Calu3 (cell line): ENCODE measurements around the gene TADA2A. TPM values are rescaled to one million over a fixed set of nuclear protein-coding genes. Genes with fewer than 3 reads are reported as not detected.

Source experiments
- Bru-seq: library from RNA; stranded (reverse); fragments of 400-500 nt; gene quantifications from one replicate; lab custom pipeline; 2021; lab: Mats Ljungman, UMichigan
- BruChase-seq, 2 experiments: library from RNA; stranded (reverse); fragments of 400-500 nt; gene quantifications; one replicate each; lab custom pipeline; 2021; lab: Mats Ljungman, UMichigan
- BruUV-seq: library from RNA; stranded (reverse); fragments of 400-500 nt; replicated peaks from 2 replicates; lab custom pipeline; 2021; lab: Mats Ljungman, UMichigan
- CTCF ChIA-PET: fragments of 300-600 bp; sonication (Branson Sonifier 250); formaldehyde crosslinking; loops from one replicate; lab custom pipeline; 2022; ENCODE audit warnings: antibody characterized with exemption; lab: Charles Lee
- DNase-seq: peaks from one replicate; pipeline ENCODE4 v3.0.0; 2022
- H3K27ac Mint-ChIP-seq: one replicate; pipeline ENCODE4 v1.8.0; 2022; ENCODE audit warnings: mixed read lengths; ENCODE audit not compliant: unreplicated experiment
- H3K27me3 Mint-ChIP-seq: one replicate; pipeline ENCODE4 v1.8.0; 2022; ENCODE audit warnings: mixed read lengths; ENCODE audit not compliant: unreplicated experiment
- H3K36me3 Mint-ChIP-seq: one replicate; pipeline ENCODE4 v1.8.0; 2022; ENCODE audit warnings: mild to moderate bottlenecking, moderate library complexity, mixed read lengths; ENCODE audit not compliant: insufficient read depth, unreplicated experiment
- H3K4me1 Mint-ChIP-seq: one replicate; pipeline ENCODE4 v1.8.0; 2022; ENCODE audit warnings: mild to moderate bottlenecking, low read depth, mixed read lengths; ENCODE audit not compliant: unreplicated experiment
- H3K4me3 Mint-ChIP-seq: one replicate; pipeline ENCODE4 v1.8.0; 2022; ENCODE audit warnings: mild to moderate bottlenecking, low read depth, moderate library complexity, mixed read lengths; ENCODE audit not compliant: unreplicated experiment
- H3K9me3 Mint-ChIP-seq: one replicate; pipeline ENCODE4 v1.8.0; 2022; ENCODE audit warnings: low read depth, mixed read lengths; ENCODE audit not compliant: unreplicated experiment
- intact Hi-C: fragments of 100-400 bp; cut with micrococcal nuclease; formaldehyde crosslinking; loops from one replicate; pipeline ENCODE4 v1.10.0; 2022; ENCODE audit not compliant: unreplicated experiment
- long read RNA-seq: library from polyadenylated mRNA; stranded (forward); transcript quantifications from one replicate; pipeline ENCODE4 v2.0.0, GENCODE V29; 2022
- total RNA-seq: library from RNA; stranded (reverse); gene quantifications from 2 replicates; pipeline ENCODE4 v1.2.3, GENCODE V29; 2022
- TF ChIP-seq, protein P1 (sequence below): fragments of 200-600 bp; IDR thresholded peaks from one replicate; pipeline ENCODE4 v1.8.0; 2022; ENCODE audit warnings: antibody characterized with exemption; ENCODE audit not compliant: unreplicated experiment

TADA2A gene, protein sequence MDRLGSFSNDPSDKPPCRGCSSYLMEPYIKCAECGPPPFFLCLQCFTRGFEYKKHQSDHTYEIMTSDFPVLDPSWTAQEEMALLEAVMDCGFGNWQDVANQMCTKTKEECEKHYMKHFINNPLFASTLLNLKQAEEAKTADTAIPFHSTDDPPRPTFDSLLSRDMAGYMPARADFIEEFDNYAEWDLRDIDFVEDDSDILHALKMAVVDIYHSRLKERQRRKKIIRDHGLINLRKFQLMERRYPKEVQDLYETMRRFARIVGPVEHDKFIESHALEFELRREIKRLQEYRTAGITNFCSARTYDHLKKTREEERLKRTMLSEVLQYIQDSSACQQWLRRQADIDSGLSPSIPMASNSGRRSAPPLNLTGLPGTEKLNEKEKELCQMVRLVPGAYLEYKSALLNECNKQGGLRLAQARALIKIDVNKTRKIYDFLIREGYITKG
- total RNA-seq (97.6 and 102 TPM in 2 replicates), Bru-seq, nascent RNA (percentile 97 among the genes with signal in this experiment), BruChase-seq, experiment 1, labeled RNA remaining after a 6-hour chase (percentile 89 among the genes with signal in this experiment), BruChase-seq, experiment 2, labeled RNA remaining after a 2-hour chase (percentile 93 among the genes with signal in this experiment)
- long read RNA-seq, full-length matches to known transcripts, result 10 of 45 reads
- long read RNA-seq, partial matches to known transcripts, result 5 of 45 reads
- long read RNA-seq, other reads (novel, unspliced or antisense), result 30 of 45 reads

DNA sequence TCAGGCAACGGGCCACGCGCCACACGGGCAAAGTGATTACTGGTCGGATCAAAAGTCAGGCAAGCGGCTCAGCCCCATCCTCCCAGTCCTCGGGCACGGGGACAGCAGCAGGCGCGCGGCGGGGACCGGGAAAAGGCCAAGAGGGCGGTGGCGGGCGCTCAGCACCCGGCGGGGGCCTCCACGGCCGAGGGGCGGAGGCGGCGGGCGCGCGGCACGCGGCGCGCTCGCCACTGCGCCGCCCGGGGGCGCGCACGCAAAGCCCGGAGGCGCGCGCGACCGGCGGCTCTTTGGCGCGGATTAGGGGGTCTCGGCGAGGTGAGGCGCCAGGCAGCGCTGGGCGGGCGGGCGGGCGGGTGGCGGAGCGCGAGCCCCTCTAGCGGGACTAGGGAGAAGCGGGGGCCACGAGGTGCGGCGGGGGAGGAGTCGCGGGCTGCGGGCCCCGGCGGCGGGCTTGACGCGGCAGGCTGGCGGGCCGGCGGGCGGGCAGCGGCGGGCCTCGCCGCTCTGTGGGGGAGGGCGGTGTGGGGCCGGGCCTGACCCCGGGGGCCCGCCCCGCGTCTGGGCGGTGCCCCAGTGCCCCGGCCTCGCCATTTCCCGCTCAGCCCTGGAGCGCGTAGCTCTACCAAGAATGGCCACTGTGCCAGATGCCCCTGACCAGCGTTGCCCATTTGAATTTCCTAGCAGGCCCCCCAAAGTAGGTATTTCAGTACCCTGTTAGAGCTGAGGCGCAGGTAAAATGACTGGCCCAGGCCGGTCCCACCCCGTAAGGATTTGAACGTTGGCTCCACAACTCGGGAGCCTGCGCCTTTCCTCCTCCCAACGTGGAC lies at the start of gene TADA2A, which contains the start of gene ACACA:
Gene TADA2A, plus strand, starts transcription at position 252 of the 827 bp plus-strand sequence. CDS start 4,480 bp downstream, outside the sequence.
Gene ACACA, minus strand, starts transcription at position 202 of the 827 bp plus-strand sequence. CDS start 537 bp downstream, outside the sequence.
- H3K4me1 Mint-ChIP-seq, result peaks cover 22% of the 10 kb centered on the region
- no peaks in the 10 kb centered on the region for H3K9me3 Mint-ChIP-seq
- peaks cover 54% of the 10 kb centered on the region for H3K36me3 Mint-ChIP-seq
- H3K27ac Mint-ChIP-seq, result peak within 1 kb of the TSS; percentile 86
- intact Hi-C loops, result loop anchor here (5.0 kb wide), 1 partner anchor 85 kb away; no protein-coding TSS in a partner anchor
- peak within 1 kb of the TSS; percentile 96 for H3K4me3 Mint-ChIP-seq
- CTCF ChIA-PET, result interaction anchor here (0.5 to 2.6 kb wide), 9 partner anchors 8 to 1576 kb away, joined by 3 to 20 read pairs (median 5); no protein-coding TSS in a partner anchor
- DNase-seq, result peak; percentile 99
- TF ChIP-seq, protein P1, sequence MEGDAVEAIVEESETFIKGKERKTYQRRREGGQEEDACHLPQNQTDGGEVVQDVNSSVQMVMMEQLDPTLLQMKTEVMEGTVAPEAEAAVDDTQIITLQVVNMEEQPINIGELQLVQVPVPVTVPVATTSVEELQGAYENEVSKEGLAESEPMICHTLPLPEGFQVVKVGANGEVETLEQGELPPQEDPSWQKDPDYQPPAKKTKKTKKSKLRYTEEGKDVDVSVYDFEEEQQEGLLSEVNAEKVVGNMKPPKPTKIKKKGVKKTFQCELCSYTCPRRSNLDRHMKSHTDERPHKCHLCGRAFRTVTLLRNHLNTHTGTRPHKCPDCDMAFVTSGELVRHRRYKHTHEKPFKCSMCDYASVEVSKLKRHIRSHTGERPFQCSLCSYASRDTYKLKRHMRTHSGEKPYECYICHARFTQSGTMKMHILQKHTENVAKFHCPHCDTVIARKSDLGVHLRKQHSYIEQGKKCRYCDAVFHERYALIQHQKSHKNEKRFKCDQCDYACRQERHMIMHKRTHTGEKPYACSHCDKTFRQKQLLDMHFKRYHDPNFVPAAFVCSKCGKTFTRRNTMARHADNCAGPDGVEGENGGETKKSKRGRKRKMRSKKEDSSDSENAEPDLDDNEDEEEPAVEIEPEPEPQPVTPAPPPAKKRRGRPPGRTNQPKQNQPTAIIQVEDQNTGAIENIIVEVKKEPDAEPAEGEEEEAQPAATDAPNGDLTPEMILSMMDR, result peak; percentile 59
- no TSS peak for BruUV-seq
- H3K27me3 Mint-ChIP-seq, result no peaks in the 10 kb centered on the region

DNA sequence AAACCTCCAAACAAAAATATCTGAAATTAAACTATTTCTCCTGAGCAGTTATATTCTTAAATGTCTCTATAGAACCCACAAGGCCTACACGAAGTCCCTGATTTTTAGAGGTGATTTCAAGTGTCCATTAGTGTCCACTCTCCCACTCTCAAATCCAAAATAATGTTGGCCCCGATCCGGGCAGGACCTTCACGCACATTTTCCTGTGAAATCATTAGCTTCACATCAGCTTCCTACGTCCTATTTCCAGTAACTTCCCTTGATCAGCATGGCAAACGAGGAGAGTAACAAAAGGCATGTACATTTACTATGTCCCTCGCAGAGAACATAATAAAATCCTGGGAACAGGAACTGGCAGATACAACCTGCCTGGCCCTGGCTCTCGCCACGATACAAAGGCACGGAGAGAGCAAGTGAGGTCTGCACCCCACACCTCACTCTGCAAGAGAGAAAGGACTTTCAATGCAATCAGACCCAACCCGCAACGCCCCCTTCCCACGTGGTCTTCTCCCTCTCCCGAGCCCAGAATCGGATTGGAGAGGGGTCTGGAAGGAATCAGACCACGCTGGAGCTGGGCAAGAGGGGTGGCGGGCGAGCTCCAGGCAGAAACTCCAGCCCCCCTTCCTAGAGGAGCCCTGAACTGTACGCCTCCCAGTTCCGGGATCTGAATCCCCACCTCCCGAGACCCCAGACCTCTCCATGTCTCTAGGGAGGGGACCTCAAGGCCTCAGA lies 48.4 kb upstream of the TADA2A start:
- peaks cover 60% of the 10 kb centered on the region for H3K36me3 Mint-ChIP-seq
- H3K27ac Mint-ChIP-seq, result peak overlapping the region; percentile 90
- no peaks in the 10 kb centered on the region for H3K27me3 Mint-ChIP-seq
- H3K4me3 Mint-ChIP-seq, result peak overlapping the region; percentile 100
- DNase-seq, result peak; percentile 86
- no peaks in the 10 kb centered on the region for H3K9me3 Mint-ChIP-seq
- TF ChIP-seq, protein P1, result no peak
- intact Hi-C loops, result no loop called here
- BruUV-seq, result no TSS peak
- H3K4me1 Mint-ChIP-seq, result peaks cover 45% of the 10 kb centered on the region
- CTCF ChIA-PET, result interaction anchor here (0.5 to 7.3 kb wide), 25 partner anchors 8 to 1841 kb away, joined by 3 to 98 read pairs (median 4); partner anchors contain the start of genes C17orf78 and SYNRG

DNA sequence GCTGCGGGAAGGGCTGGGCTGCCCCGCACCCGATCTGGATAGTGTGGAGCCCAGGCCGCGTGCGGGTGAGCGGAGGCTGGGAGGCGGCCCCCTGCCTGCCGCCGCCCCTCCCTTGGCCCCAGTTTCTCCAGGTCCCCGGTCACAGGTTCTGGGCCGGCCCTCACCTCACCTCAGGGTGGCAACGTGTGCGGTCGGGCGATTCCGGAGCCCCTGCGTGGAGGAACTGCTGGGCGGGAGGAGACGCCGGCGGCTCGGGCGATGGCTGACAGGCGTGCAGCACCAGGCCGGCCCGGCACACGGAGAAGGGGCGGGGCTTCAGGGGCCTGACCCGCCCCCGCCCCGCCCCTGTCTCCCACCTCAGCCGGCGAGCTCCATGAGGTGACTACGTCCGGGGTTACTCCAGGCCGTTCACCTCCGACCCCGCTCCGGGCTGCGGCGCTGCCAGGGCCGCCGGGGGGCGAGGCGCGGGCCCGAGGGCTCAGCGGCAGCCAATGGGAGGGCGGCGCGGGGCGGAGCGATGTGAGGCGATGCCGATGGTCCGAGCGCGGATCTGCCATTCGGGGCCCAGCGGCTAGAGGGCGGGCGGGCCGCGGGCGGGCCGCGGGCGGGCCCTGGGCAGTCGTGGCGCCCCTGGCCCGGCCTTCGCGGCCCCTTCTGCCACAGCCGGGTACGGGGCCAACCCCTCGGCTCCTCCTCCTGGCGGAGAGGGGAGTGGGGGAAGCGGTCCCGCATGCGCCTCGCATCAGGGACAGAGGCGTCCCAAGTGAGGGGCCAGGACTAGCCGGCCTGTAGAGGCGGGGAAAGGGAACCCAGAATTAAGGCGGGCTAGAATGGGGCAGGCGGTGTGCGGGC lies 47.6 kb upstream of the TADA2A start:
- no TSS peak for BruUV-seq
- peak overlapping the region; percentile 90 for H3K27ac Mint-ChIP-seq
- peaks cover 45% of the 10 kb centered on the region for H3K4me1 Mint-ChIP-seq
- H3K27me3 Mint-ChIP-seq, result no peaks in the 10 kb centered on the region
- peaks cover 53% of the 10 kb centered on the region for H3K36me3 Mint-ChIP-seq
- intact Hi-C loops, result no loop called here
- peak overlapping the region; percentile 100 for H3K4me3 Mint-ChIP-seq
- TF ChIP-seq, protein P1, result peak; percentile 97
- DNase-seq, result peak; percentile 100
- CTCF ChIA-PET, result interaction anchor here (0.5 to 7.3 kb wide), 30 partner anchors 8 to 1840 kb away, joined by 3 to 98 read pairs (median 4); partner anchors contain the start of genes C17orf78 and SYNRG
- no peaks in the 10 kb centered on the region for H3K9me3 Mint-ChIP-seq
